HepG2 (cell line): Measurements from ENCODE around the gene CHD2. TPM values are rescaled to one million over a fixed set of nuclear protein-coding genes. Genes with fewer than 3 reads are reported as not detected.

ENCODE experiments used
- BRD4 ChIP-seq: sonication (generic); formaldehyde crosslinking; IDR thresholded peaks from 2 replicates; pipeline ENCODE4 v1.4.0; 2020; ENCODE audit warnings: missing genetic modification reagents
- FOXP4 ChIP-seq: sonication (generic); formaldehyde crosslinking; IDR thresholded peaks from 2 replicates; pipeline ENCODE4 v1.4.0; 2020; ENCODE audit warnings: missing genetic modification reagents
- HMG20B ChIP-seq: conservative IDR thresholded peaks from 2 replicates; pipeline ENCODE4 v1.6.1; 2016; ENCODE audit warnings: missing genetic modification reagents, missing compliant biosample characterization
- HOXA5 ChIP-seq: sonication (generic); formaldehyde crosslinking; IDR thresholded peaks from 2 replicates; pipeline ENCODE4 v1.4.0; 2020; ENCODE audit warnings: missing genetic modification reagents
- MXD1 ChIP-seq: sonication (generic); formaldehyde crosslinking; IDR thresholded peaks from 2 replicates; pipeline ENCODE4 v1.4.0; 2020; ENCODE audit warnings: mild to moderate bottlenecking, missing genetic modification reagents
- NFRKB ChIP-seq: fragments of 450-650 bp; IDR thresholded peaks from 2 replicates; pipeline ENCODE4 v1.6.1; 2017
- POGZ ChIP-seq: sonication (generic); formaldehyde crosslinking; IDR thresholded peaks from 2 replicates; pipeline ENCODE4 v1.4.0; 2020; ENCODE audit warnings: mild to moderate bottlenecking, missing genetic modification reagents
- PRDM10 ChIP-seq: sonication (generic); formaldehyde crosslinking; IDR thresholded peaks from 2 replicates; pipeline ENCODE4 v1.4.0; 2020; ENCODE audit warnings: low read depth, missing genetic modification reagents
- TP53 ChIP-seq: sonication (generic); formaldehyde crosslinking; conservative IDR thresholded peaks from 2 replicates; pipeline ENCODE4 v1.4.0; 2020; ENCODE audit warnings: missing genetic modification reagents
- YEATS4 ChIP-seq: sonication (generic); formaldehyde crosslinking; IDR thresholded peaks from 2 replicates; pipeline ENCODE4 v1.4.0; 2020; ENCODE audit warnings: missing genetic modification reagents, borderline replicate concordance
- ZBTB25 ChIP-seq: IDR thresholded peaks from 2 replicates; pipeline ENCODE4 v1.6.1; 2018; ENCODE audit warnings: missing genetic modification reagents
- ZBTB46 ChIP-seq: sonication (generic); formaldehyde crosslinking; IDR thresholded peaks from 2 replicates; pipeline ENCODE4 v1.4.0; 2020; ENCODE audit warnings: mild to moderate bottlenecking, missing genetic modification reagents, borderline replicate concordance
- ZNF143 ChIP-seq: sonication (generic); formaldehyde crosslinking; IDR thresholded peaks from 2 replicates; pipeline ENCODE4 v1.4.0; 2020; ENCODE audit warnings: missing genetic modification reagents
- polyA plus RNA-seq, 8 experiments: library from polyadenylated mRNA; depleted of rRNA in 3 of 8; stranded (reverse) in 7 of 8; unstranded in 1 of 8; fragments of >200 nt; fragmentation: Illumina TruSeq in 4 of 8; extraction: Trizol in 4 of 8; gene quantifications; 2 replicates each; pipeline versions ENCODE4 v1.2.1 to v1.2.3, GENCODE V29; 2011 to 2016; ENCODE audit warnings: low read depth in 4 of 8, missing spikeins in 1 of 8, mixed read lengths in 1 of 8; ENCODE audit not compliant: insufficient read depth in 1 of 8
- total RNA-seq, 5 experiments: library from RNA; depleted of rRNA; stranded (reverse); fragments of >200 nt; fragmentation: Illumina TruSeq; extraction: Trizol; gene quantifications; 2 replicates each; pipeline ENCODE4 v1.2.3, GENCODE V29; 2016; ENCODE audit warnings: low read depth in 1 of 5
- TF ChIP-seq, protein P1 (sequence below): sonication (generic); formaldehyde crosslinking; IDR thresholded peaks from 2 replicates; pipeline ENCODE4 v1.8.1; 2023; ENCODE audit warnings: mild to moderate bottlenecking, moderate library complexity, missing genetic modification reagents
- TF ChIP-seq, protein P2 (sequence below), 2 experiments: sonication (generic) in 1 of 2; formaldehyde crosslinking in 1 of 2; IDR thresholded peaks; 2 replicates each; pipeline versions ENCODE4 v1.5.1 to v1.6.1; 2011 to 2020; ENCODE audit warnings: borderline replicate concordance in 1 of 2, low read depth in 1 of 2, low read length in 1 of 2, mild to moderate bottlenecking in 1 of 2, missing genetic modification reagents in 1 of 2, moderate library complexity in 1 of 2

Gene CHD2
- total and polyA plus RNA-seq, 2 of the 13 experiments (the other 11 are each of a cell fraction or from before 2014, with no cell fraction given), result 54.0 to 54.1 TPM

GRCh38 chr15:92899948-92900730 lies at the start of gene CHD2 (continued):
- TF ChIP-seq, protein P1, sequence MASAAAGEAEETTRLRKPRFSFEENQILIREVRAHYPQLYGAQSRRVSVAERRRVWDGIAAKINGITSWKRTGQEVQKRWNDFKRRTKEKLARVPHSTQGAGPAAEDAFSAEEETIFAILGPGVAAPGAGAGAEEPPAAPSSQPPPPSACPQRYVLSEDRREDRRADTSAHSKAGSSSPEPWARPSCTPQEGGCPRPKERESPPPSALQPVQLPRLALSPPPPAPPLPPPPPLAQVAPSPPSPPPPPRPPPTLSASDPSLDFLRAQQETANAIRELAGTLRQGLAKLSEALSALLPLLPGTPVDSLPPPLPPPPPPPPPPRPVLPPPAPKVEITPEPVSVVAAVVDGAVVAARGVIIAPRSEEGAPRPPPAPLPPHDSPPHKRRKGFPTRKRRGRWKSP (CRISPR knock-in tag), result no peak
- peak; percentile 82 for TF ChIP-seq NFRKB
- 0 out of 2 replicates have a peak, but pooled peaks have one; percentile 29 for TF ChIP-seq ZBTB25 (CRISPR knock-in tag)
- TF ChIP-seq, protein P2, sequence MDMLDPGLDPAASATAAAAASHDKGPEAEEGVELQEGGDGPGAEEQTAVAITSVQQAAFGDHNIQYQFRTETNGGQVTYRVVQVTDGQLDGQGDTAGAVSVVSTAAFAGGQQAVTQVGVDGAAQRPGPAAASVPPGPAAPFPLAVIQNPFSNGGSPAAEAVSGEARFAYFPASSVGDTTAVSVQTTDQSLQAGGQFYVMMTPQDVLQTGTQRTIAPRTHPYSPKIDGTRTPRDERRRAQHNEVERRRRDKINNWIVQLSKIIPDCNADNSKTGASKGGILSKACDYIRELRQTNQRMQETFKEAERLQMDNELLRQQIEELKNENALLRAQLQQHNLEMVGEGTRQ (IDR thresholded peaks at IDR 0.05; ENCODE audit: low read depth, low read length), result no peak
- TF ChIP-seq, protein P2 (CRISPR knock-in tag; IDR thresholded peaks at IDR 0.05; ENCODE audit: borderline replicate concordance), result no peak
- TF ChIP-seq HOXA5 (CRISPR knock-in tag), result no peak
- TF ChIP-seq FOXP4 (CRISPR knock-in tag), result no peak
- TF ChIP-seq TP53, result no peak
- peak; percentile 47; the same call in 1 of the 2 replicates for TF ChIP-seq POGZ (CRISPR knock-in tag)
- peak; percentile 50; the same call in 1 of the 2 replicates for TF ChIP-seq HMG20B
- TF ChIP-seq MXD1, result no peak
- no peak for TF ChIP-seq ZBTB46 (CRISPR knock-in tag)
- 0 out of 2 replicates have a peak, but pooled peaks have one; percentile 44 for TF ChIP-seq YEATS4 (CRISPR knock-in tag)
- no peak for TF ChIP-seq BRD4 (CRISPR knock-in tag)
- TF ChIP-seq PRDM10 (CRISPR knock-in tag), result no peak
- TF ChIP-seq ZNF143 (CRISPR knock-in tag), result no peak
